Naive thymus-derived CD8-positive, alpha-beta T cell (primary cell): ENCODE data around the gene PLA2G2D. TPM values are rescaled to one million over a fixed set of nuclear protein-coding genes. Genes with fewer than 3 reads are reported as not detected.
A peak's percentile ranks its signal among the peaks of the same experiment; 100 is the strongest.

Experiments
- ATAC-seq, 2 donors: fragments of 150-1000 bp; cut with Tn5 transposase in 1 of 2; sonication (Bioruptor Pico), chemical (Tn5 transposase) in 1 of 2; 1 replicate in 1 of 2; 2 replicates in 1 of 2; pipeline ENCODE4 v1.10.0; 2021; ENCODE audit warnings: mild to moderate bottlenecking in 2 of 2, moderate library complexity in 2 of 2
- POLR2A ChIA-PET: fragments of 350-600 bp; sonication (Branson Sonifier 250); formaldehyde crosslinking; loops from one replicate; lab custom pipeline; 2021; ENCODE audit warnings: antibody characterized with exemption; lab: Charles Lee
- DNase-seq, 10 donors: peaks; one replicate each; pipeline versions ENCODE4 v3.0.0 to v3.0.0-alpha.2; 2020 to 2022
- H3K27ac Mint-ChIP-seq, 10 donors: one replicate each; pipeline ENCODE4 v1.8.0; 2020 to 2022; ENCODE audit warnings: mild to moderate bottlenecking in 10 of 10, mixed read lengths in 10 of 10, moderate library complexity in 4 of 10, inconsistent platforms in 1 of 10
- H3K27me3 Mint-ChIP-seq, 5 donors: one replicate each; pipeline ENCODE4 v1.8.0; 2021 to 2022; ENCODE audit warnings: mixed read lengths in 5 of 5
- H3K36me3 Mint-ChIP-seq, 3 donors: one replicate each; pipeline ENCODE4 v1.8.0; 2020 to 2022; ENCODE audit warnings: mixed read lengths in 3 of 3, mild to moderate bottlenecking in 2 of 3, inconsistent platforms in 1 of 3
- H3K4me1 Mint-ChIP-seq, 4 donors: one replicate each; pipeline ENCODE4 v1.8.0; 2021 to 2022; ENCODE audit warnings: mixed read lengths in 4 of 4
- H3K4me3 Mint-ChIP-seq, 10 donors: one replicate each; pipeline ENCODE4 v1.8.0; 2020 to 2022; ENCODE audit warnings: mild to moderate bottlenecking in 10 of 10, mixed read lengths in 10 of 10, moderate library complexity in 6 of 10, inconsistent platforms in 1 of 10
- H3K9me3 Mint-ChIP-seq, 9 donors: one replicate each; pipeline ENCODE4 v1.8.0; 2020 to 2022; ENCODE audit warnings: mixed read lengths in 9 of 9, mild to moderate bottlenecking in 3 of 9, inconsistent platforms in 1 of 9, moderate library complexity in 1 of 9
- polyA plus RNA-seq, 3 donors: library from polyadenylated mRNA; unstranded; fragments of 300-500 nt; fragmentation: Illumina TruSeq; gene quantifications; one replicate each; pipeline ENCODE4 v1.2.3, GENCODE V29; 2021
- total RNA-seq, 8 experiments: library from RNA in 2 of 8; stranded (reverse) in 2 of 8; gene quantifications; one replicate each; pipeline ENCODE4 v1.2.3 and lab custom pipeline; 2021 to 2026

The PLA2G2D gene
- total and polyA plus RNA-seq, 5 experiments from 2014 or later: not detected

- DNase-seq: peak in 1 of 10 donors; percentile 21
- peaks cover 0 to 4% (median 0%) of the 10 kb centered on the region in 9 donors for H3K9me3 Mint-ChIP-seq
- ATAC-seq: no peak
- H3K27ac Mint-ChIP-seq: no peak overlapping the region
- POLR2A ChIA-PET: no interaction called here
- H3K36me3 Mint-ChIP-seq: no peaks in the 10 kb centered on the region
- H3K27me3 Mint-ChIP-seq: peaks cover 3 to 42% (median 16%) of the 10 kb centered on the region in 5 donors
- H3K4me1 Mint-ChIP-seq: peaks cover 0 to 12% (median 0%) of the 10 kb centered on the region in 4 donors
- H3K4me3 Mint-ChIP-seq: no peak overlapping the region
Observed at GRCh38 chr1:20123722-20124455, 4.6 kb upstream of the PLA2G2D start.

- no peaks in the 10 kb centered on the region for H3K9me3 Mint-ChIP-seq
- H3K27ac Mint-ChIP-seq: no peak overlapping the region
- POLR2A ChIA-PET: no interaction called here
- ATAC-seq: no peak
- H3K27me3 Mint-ChIP-seq: peaks cover 6 to 50% (median 21%) of the 10 kb centered on the region in 5 donors
- H3K4me1 Mint-ChIP-seq: peaks cover 0 to 16% (median 0%) of the 10 kb centered on the region in 4 donors
- H3K36me3 Mint-ChIP-seq: no peaks in the 10 kb centered on the region
- no peak overlapping the region for H3K4me3 Mint-ChIP-seq
- DNase-seq: peak in 1 of 10 donors; percentile 31
Observed at GRCh38 chr1:20120796-20121195, 1.5 kb upstream of the PLA2G2D start.

- Mint-ChIP-seq H3K9me3 (no peaks in the 10 kb centered on the region), H3K36me3 (no peaks in the 10 kb centered on the region), H3K4me3 (no peak overlapping the region), H3K4me1 (peaks cover 0 to 10% (median under 1%) of the 10 kb centered on the region in 4 donors), H3K27me3 (peaks cover 11 to 63% (median 15%) of the 10 kb centered on the region in 5 donors), H3K27ac (no peak overlapping the region)
- DNase-seq (no peak), ATAC-seq (no peak)
- POLR2A ChIA-PET: no interaction called here
Observed at GRCh38 chr1:20117236-20117635, 2.1 kb downstream of the PLA2G2D start.

- Mint-ChIP-seq H3K9me3 (no peaks in the 10 kb centered on the region), H3K27ac (no peak overlapping the region), H3K27me3 (peaks cover 11 to 53% (median 13%) of the 10 kb centered on the region in 5 donors), H3K4me3 (no peak overlapping the region), H3K36me3 (no peaks in the 10 kb centered on the region), H3K4me1 (peaks cover 0 to 10% (median under 1%) of the 10 kb centered on the region in 4 donors)
- DNase-seq (peak in 1 of 10 donors; percentile 45), ATAC-seq (no peak)
- POLR2A ChIA-PET: no interaction called here
Observed at GRCh38 chr1:20115916-20116315, 3.4 kb downstream of the PLA2G2D start.

- H3K27ac Mint-ChIP-seq: no peak overlapping the region
- H3K4me3 Mint-ChIP-seq: no peak overlapping the region
- H3K27me3 Mint-ChIP-seq: peaks cover 9 to 54% (median 13%) of the 10 kb centered on the region in 5 donors
- no peaks in the 10 kb centered on the region for H3K36me3 Mint-ChIP-seq
- H3K4me1 Mint-ChIP-seq: peaks cover 0 to 10% (median under 1%) of the 10 kb centered on the region in 4 donors
- ATAC-seq (no peak), DNase-seq (no peak)
- H3K9me3 Mint-ChIP-seq: no peaks in the 10 kb centered on the region
- POLR2A ChIA-PET: no interaction called here
Observed at GRCh38 chr1:20115479-20115878, 3.9 kb downstream of the PLA2G2D start.

GRCh38 chr1:20114021-20114648 lies 5.2 kb downstream of the PLA2G2D start:
- Mint-ChIP-seq H3K4me3 (no peak overlapping the region), H3K27me3 (peaks cover 9 to 63% (median 11%) of the 10 kb centered on the region in 5 donors), H3K4me1 (peaks cover 0 to 4% (median under 1%) of the 10 kb centered on the region in 4 donors), H3K27ac (no peak overlapping the region), H3K36me3 (no peaks in the 10 kb centered on the region), H3K9me3 (no peaks in the 10 kb centered on the region)
- no peak for ATAC-seq
- DNase-seq: peak in 1 of 10 donors; percentile 4
- POLR2A ChIA-PET: no interaction called here

- no peak for ATAC-seq
- POLR2A ChIA-PET: no interaction called here
Observed at GRCh38 chr1:20112279-20113000, 6.9 kb downstream of the PLA2G2D start.

GRCh38 chr1:20111452-20111851 lies 7.9 kb downstream of the PLA2G2D start:
- DNase-seq: no peak
- POLR2A ChIA-PET: no interaction called here
- no peak overlapping the region for H3K4me3 Mint-ChIP-seq
- no peak for ATAC-seq
- no peaks in the 10 kb centered on the region for H3K36me3 Mint-ChIP-seq
- H3K27me3 Mint-ChIP-seq: peaks cover 12 to 60% (median 12%) of the 10 kb centered on the region in 5 donors
- H3K9me3 Mint-ChIP-seq: no peaks in the 10 kb centered on the region
- H3K4me1 Mint-ChIP-seq: peaks cover 0 to 2% (median 0%) of the 10 kb centered on the region in 4 donors
- no peak overlapping the region for H3K27ac Mint-ChIP-seq

More at GRCh38 chr1:20112279-20113000, 6.9 kb downstream of the PLA2G2D start:
- Mint-ChIP-seq H3K27ac (no peak overlapping the region), H3K9me3 (no peaks in the 10 kb centered on the region), H3K4me1 (peaks cover 0 to 4% (median under 1%) of the 10 kb centered on the region in 4 donors), H3K4me3 (no peak overlapping the region), H3K36me3 (no peaks in the 10 kb centered on the region), H3K27me3 (peaks cover 12 to 60% (median 13%) of the 10 kb centered on the region in 5 donors)
- peak in 1 of 10 donors; percentile 38 for DNase-seq

- H3K4me1 Mint-ChIP-seq: peaks cover 0 to 2% (median 0%) of the 10 kb centered on the region in 4 donors
- H3K27me3 Mint-ChIP-seq: peaks cover 8 to 57% (median 12%) of the 10 kb centered on the region in 5 donors
- POLR2A ChIA-PET: no interaction called here
- H3K4me3 Mint-ChIP-seq: no peak overlapping the region
- DNase-seq (peak in 1 of 10 donors; percentile 1), ATAC-seq (no peak)
- no peaks in the 10 kb centered on the region for H3K36me3 Mint-ChIP-seq
- peak overlapping the region in 1 of 10 donors; percentile 19 for H3K27ac Mint-ChIP-seq
- H3K9me3 Mint-ChIP-seq: no peaks in the 10 kb centered on the region
Observed at GRCh38 chr1:20110679-20111078, 8.7 kb downstream of the PLA2G2D start.

GRCh38 chr1:20109223-20109856 lies 10.0 kb downstream of the PLA2G2D start:
- H3K36me3 Mint-ChIP-seq: no peaks in the 10 kb centered on the region
- no peak for ATAC-seq
- DNase-seq: peak in 1 of 10 donors; percentile 6
- POLR2A ChIA-PET: no interaction called here
- peaks cover 0 to 2% (median 0%) of the 10 kb centered on the region in 4 donors for H3K4me1 Mint-ChIP-seq
- no peak overlapping the region for H3K4me3 Mint-ChIP-seq
- H3K27ac Mint-ChIP-seq: no peak overlapping the region
- H3K9me3 Mint-ChIP-seq: no peaks in the 10 kb centered on the region
- peaks cover 5 to 48% (median 15%) of the 10 kb centered on the region in 5 donors for H3K27me3 Mint-ChIP-seq

GRCh38 chr1:20108366-20109123 lies 10.8 kb downstream of the PLA2G2D start:
- Mint-ChIP-seq H3K27me3 (peaks cover 6 to 40% (median 15%) of the 10 kb centered on the region in 5 donors), H3K36me3 (no peaks in the 10 kb centered on the region), H3K4me3 (no peak overlapping the region), H3K4me1 (peaks cover 0 to 2% (median 0%) of the 10 kb centered on the region in 4 donors), H3K9me3 (no peaks in the 10 kb centered on the region), H3K27ac (peak overlapping the region in 1 of 10 donors; percentile 51)
- ATAC-seq: no peak
- DNase-seq: peak in 1 of 10 donors; percentile 13
- POLR2A ChIA-PET: no interaction called here

- H3K27ac Mint-ChIP-seq: no peak overlapping the region
- H3K9me3 Mint-ChIP-seq: no peaks in the 10 kb centered on the region
- no peak for DNase-seq
- ATAC-seq: no peak
- POLR2A ChIA-PET: no interaction called here
- no peaks in the 10 kb centered on the region for H3K36me3 Mint-ChIP-seq
- H3K4me1 Mint-ChIP-seq: no peaks in the 10 kb centered on the region
- H3K4me3 Mint-ChIP-seq: no peak overlapping the region
- H3K27me3 Mint-ChIP-seq: peaks cover 3 to 33% (median 9%) of the 10 kb centered on the region in 5 donors
Observed at GRCh38 chr1:20107796-20108195, 11.5 kb downstream of the PLA2G2D start.
